ENCODE measurements around the gene POU3F2. TPM values are rescaled to one million over a fixed set of nuclear protein-coding genes. Genes with fewer than 3 reads are reported as not detected.

The POU3F2 gene
- total and polyA plus RNA-seq, 2 of the 13 experiments (the other 11 are each of a cell fraction or from before 2014, with no cell fraction given): not detected

GRCh38 chr6:98842342-98843180, 8.2 kb downstream of the POU3F2 start:
- H3K9me3 ChIP-seq (ENCODE audit: low read length): no peaks in the 10 kb centered on the region
- TF ChIP-seq ATF2 (CRISPR knock-in tag; IDR thresholded peaks at IDR 0.05) (no peak), FLYWCH1 (CRISPR knock-in tag; IDR thresholded peaks at IDR 0.05) (no peak)
- in situ Hi-C loops (cut with HindIII; ENCODE audit: extremely low pct_ligation_motif_present, low pct_unique_long_range_greater_than_20kb) (loop anchor here (25.0 kb wide), 5 partner anchors 270 to 1780 kb away; no protein-coding TSS in a partner anchor), intact Hi-C loops (cut with micrococcal nuclease; ENCODE audit: unreplicated experiment) (no loop called here)
- 39% methylated on average over 9 of the region's 44 CpGs for WGBS (ENCODE audit: low lambda C conversion rate)
- H3K4me1 ChIP-seq (ENCODE audit: insufficient read depth, low read length): no peaks in the 10 kb centered on the region
- ATAC-seq: no peak
- no peak overlapping the region for H2AFZ ChIP-seq (ENCODE audit: low read length)
- H3K36me3 ChIP-seq (replicated peaks in 1 of 2; ENCODE audit: control insufficient read depth in 1 of 2, insufficient read depth in 2 of 2, low read length in 2 of 2): no peaks in the 10 kb centered on the region
- H3K4me3 ChIP-seq (replicated peaks in 1 of 3; ENCODE audit: insufficient read depth in 1 of 3, low read depth in 2 of 3, low read length in 3 of 3): no peak overlapping the region
- peaks cover 3 to 60% of the 10 kb centered on the region in 2 experiments for H3K27me3 ChIP-seq (ENCODE audit: control insufficient read depth in 1 of 2, insufficient read depth in 2 of 2, low read length in 2 of 2)
- ChIA-PET CTCF (ENCODE audit: low intra/inter-chr PET ratio, low total read pairs) (no interaction called here), POLR2A (no interaction called here)
- no peaks in the 10 kb centered on the region for H3K79me2 ChIP-seq (ENCODE audit: insufficient read depth, low read length)
- H3K4me2 ChIP-seq (ENCODE audit: low read depth, low read length): no peak overlapping the region
- FAIRE-seq: no peak
- H3K27ac ChIP-seq (ENCODE audit: extremely low read length, insufficient read depth, low read length): no peak overlapping the region
- no peak for DNase-seq (ENCODE audit: low spot score)
- peaks cover 4% of the 10 kb centered on the region; the same call in 1 of the 2 replicates for H4K20me1 ChIP-seq (ENCODE audit: insufficient read depth, low read length)
- no TSS peak for BruUV-seq (replicated peaks)
- H3K9ac ChIP-seq (ENCODE audit: insufficient read depth, low read depth, low read length): no peak overlapping the region

GRCh38 chr6:98843271-98844243, 9.2 kb downstream of the POU3F2 start:
- H4K20me1 ChIP-seq (ENCODE audit: insufficient read depth, low read length): peaks cover 4% of the 10 kb centered on the region; the same call in 1 of the 2 replicates
- intact Hi-C loops (cut with micrococcal nuclease; ENCODE audit: unreplicated experiment) (no loop called here), in situ Hi-C loops (cut with HindIII; ENCODE audit: extremely low pct_ligation_motif_present, low pct_unique_long_range_greater_than_20kb) (loop anchor here (25.0 kb wide), 5 partner anchors 269 to 1781 kb away; no protein-coding TSS in a partner anchor)
- H3K9ac ChIP-seq (ENCODE audit: insufficient read depth, low read depth, low read length): no peak overlapping the region
- H3K9me3 ChIP-seq (ENCODE audit: low read length): no peaks in the 10 kb centered on the region
- H3K36me3 ChIP-seq (replicated peaks in 1 of 2; ENCODE audit: control insufficient read depth in 1 of 2, insufficient read depth in 2 of 2, low read length in 2 of 2): no peaks in the 10 kb centered on the region
- ATAC-seq: peak; percentile 25
- no peak for FAIRE-seq
- no peak overlapping the region for H3K4me2 ChIP-seq (ENCODE audit: low read depth, low read length)
- POLR2A ChIA-PET: no interaction called here
- H3K4me3 ChIP-seq (replicated peaks in 1 of 3; ENCODE audit: insufficient read depth in 1 of 3, low read depth in 2 of 3, low read length in 3 of 3): no peak overlapping the region
- peaks cover 3 to 57% of the 10 kb centered on the region in 2 experiments for H3K27me3 ChIP-seq (ENCODE audit: control insufficient read depth in 1 of 2, insufficient read depth in 2 of 2, low read length in 2 of 2)
- CTCF ChIA-PET (ENCODE audit: low intra/inter-chr PET ratio, low total read pairs): no interaction called here
- H3K27ac ChIP-seq (ENCODE audit: extremely low read length, insufficient read depth, low read length): no peak overlapping the region
- no TSS peak for BruUV-seq (replicated peaks)
- 30% methylated on average over 28 of the region's 53 CpGs for WGBS (ENCODE audit: low lambda C conversion rate)
- no peak overlapping the region for H2AFZ ChIP-seq (ENCODE audit: low read length)
- H3K79me2 ChIP-seq (ENCODE audit: insufficient read depth, low read length): no peaks in the 10 kb centered on the region
- no peak for DNase-seq (ENCODE audit: low spot score)
- no peaks in the 10 kb centered on the region for H3K4me1 ChIP-seq (ENCODE audit: insufficient read depth, low read length)
- TF ChIP-seq GABPB1 (CRISPR knock-in tag; IDR thresholded peaks at IDR 0.05): no peak
- TF ChIP-seq SPEN (CRISPR knock-in tag; IDR thresholded peaks at IDR 0.05; ENCODE audit: low read depth): no peak
- TF ChIP-seq EZH2 (conservative IDR thresholded peaks at IDR 0.05; ENCODE audit: low read depth, low read length): peak; percentile 55; the same call in 1 of the 2 replicates
- 0 out of 2 replicates have a peak, but pooled peaks have one; percentile 55 for TF ChIP-seq CBX2 (IDR thresholded peaks at IDR 0.05; ENCODE audit: low read depth, low read length)
- no peak for TF ChIP-seq CBX2 (CRISPR knock-in tag; IDR thresholded peaks at IDR 0.05; ENCODE audit: low read depth)
